Ovary (tissue), 9 donors: ENCODE measurements around the gene LYG1. TPM values are rescaled to one million over a fixed set of nuclear protein-coding genes. Genes with fewer than 3 reads are reported as not detected.
"Not testable (repeated sequence)": the region's sequence is repeated elsewhere in the genome, so short reads cannot be mapped to it uniquely, and the experiment has no call there.

Source experiments
- DNase-seq, 5 donors: peaks; one replicate each; pipeline ENCODE4 v3.0.0-alpha.2; 2019 to 2020
- H3K27ac ChIP-seq, 2 donors: fragments of 200-600 bp; one replicate each; pipeline versions ENCODE4 v1.5.1 to v1.8.0; 2019 to 2022
- H3K27me3 ChIP-seq: fragments of 200-600 bp; one replicate; pipeline ENCODE4 v1.8.0; 2022
- H3K36me3 ChIP-seq: fragments of 200-600 bp; sonication (generic); one replicate; pipeline ENCODE4 v1.5.1; 2019
- H3K4me1 ChIP-seq: one replicate; pipeline ENCODE4 v1.8.1; 2013; ENCODE audit warnings: mild to moderate bottlenecking, moderate library complexity; ENCODE audit not compliant: insufficient read depth
- H3K4me3 ChIP-seq: fragments of 200-600 bp; sonication (generic); one replicate; pipeline ENCODE4 v1.5.1; 2017
- H3K9me3 ChIP-seq, 2 donors: fragments of 200-600 bp in 1 of 2; sonication (generic) in 1 of 2; one replicate each; pipeline versions ENCODE4 v1.5.1 to v1.8.1; 2013 to 2019; ENCODE audit warnings: mild to moderate bottlenecking in 1 of 2, moderate library complexity in 1 of 2
- EP300 ChIP-seq: sonication (generic); formaldehyde crosslinking; IDR thresholded peaks from one replicate; pipeline ENCODE4 v1.6.1; 2017; ENCODE audit warnings: antibody characterized with exemption
- POLR2A ChIP-seq: fragments of 450-650 bp; IDR thresholded peaks from one replicate; pipeline ENCODE4 v1.6.1; 2017; ENCODE audit warnings: antibody characterized with exemption, mild to moderate bottlenecking, moderate library complexity
- WGBS, 3 donors: extraction: QIAGEN DNeasy Blood & Tissue Kit in 1 of 3; methylation state at CpG; one replicate each; pipeline versions ENCODE4 v1.1.5 to v1.1.7; 2013 to 2017; 5-methylcytosine and 5-hydroxymethylcytosine counted together
- intact Hi-C, 4 donors: fragments of 100-400 bp; cut with DNase I; formaldehyde crosslinking; loops; one replicate each; pipeline versions ENCODE4 v1.11.0 to v1.15.1; 2022 to 2023
- polyA plus RNA-seq, 2 donors: library from polyadenylated mRNA; stranded (reverse); fragments of 200-250 nt in 1 of 2; fragments of 350-450 nt in 1 of 2; fragmentation: Illumina TruSeq in 1 of 2; extraction: RNeasy Lipid Tissue Mini Kit (QIAGEN cat#74804) in 1 of 2; gene quantifications; one replicate each; pipeline ENCODE4 v1.2.3, GENCODE V29; 2013 to 2014
- total RNA-seq, 7 donors: library from RNA; depleted of rRNA in 2 of 7; stranded (reverse); fragments of >200 nt in 2 of 7; fragmentation: NEBNext Ultra II Directional in 3 of 7; extraction: Animal tissue kit (Norgen Biotek cat#: 25700) in 3 of 7; gene quantifications; one replicate each; pipeline versions ENCODE4 v1.1.0 to v1.2.4, GENCODE V29; 2016 to 2023
- TF ChIP-seq, protein P1 (sequence below), 3 donors: fragments of 450-650 bp in 2 of 3; fragments of 200-600 bp in 1 of 3; IDR thresholded peaks; one replicate each; pipeline versions ENCODE4 v1.5.1 to v1.8.0; 2016 to 2022; ENCODE audit warnings: antibody characterized with exemption in 3 of 3, mild to moderate bottlenecking in 1 of 3
- donor health status: DM: no; HTN: no; CAD: no; lungs with moderate emphysema.
- donor health status: DM: no; HTN: no; CAD: no.
- donor health status: Bipolar disorder and iron deficiency.
- donor health status: DM: yes; HTN: yes; CAD: no.
- donor health status: DM: no; HTN: no; CAD: no.
- donor health status: DM: yes; HTN: yes; CAD: no.

Gene LYG1
- total and polyA plus RNA-seq, 9 donors, result 0.56 to 3.1 (median 1.0) TPM

GRCh38 chr2:99336804-99337112, 35.8 kb upstream of the LYG1 start:
- intact Hi-C loops, result loop anchor here in 2 of 4 donors (5.0 to 10.0 kb wide), 3 partner anchors 151 to 158 kb away; partner anchors contain the start of genes MITD1 (in 2 of the 2), MRPL30 (in 2 of the 2) and REV1 (in 1 of the 2)
- Histone ChIP-seq H3K4me1 (peaks cover 2% of the 10 kb centered on the region), H3K9me3 (no peaks in the 10 kb centered on the region), H3K4me3 (peak overlapping the region; percentile 83), H3K27me3 (no peaks in the 10 kb centered on the region), H3K36me3 (no peaks in the 10 kb centered on the region), H3K27ac (peak overlapping the region; percentile 39 to 77)
- 0 to 1% (median 0%) methylated on average over 8 of the region's 8 CpGs for WGBS, 3 donors
- TF ChIP-seq EP300 (no peak), POLR2A (no peak)
- TF ChIP-seq, protein P1, sequence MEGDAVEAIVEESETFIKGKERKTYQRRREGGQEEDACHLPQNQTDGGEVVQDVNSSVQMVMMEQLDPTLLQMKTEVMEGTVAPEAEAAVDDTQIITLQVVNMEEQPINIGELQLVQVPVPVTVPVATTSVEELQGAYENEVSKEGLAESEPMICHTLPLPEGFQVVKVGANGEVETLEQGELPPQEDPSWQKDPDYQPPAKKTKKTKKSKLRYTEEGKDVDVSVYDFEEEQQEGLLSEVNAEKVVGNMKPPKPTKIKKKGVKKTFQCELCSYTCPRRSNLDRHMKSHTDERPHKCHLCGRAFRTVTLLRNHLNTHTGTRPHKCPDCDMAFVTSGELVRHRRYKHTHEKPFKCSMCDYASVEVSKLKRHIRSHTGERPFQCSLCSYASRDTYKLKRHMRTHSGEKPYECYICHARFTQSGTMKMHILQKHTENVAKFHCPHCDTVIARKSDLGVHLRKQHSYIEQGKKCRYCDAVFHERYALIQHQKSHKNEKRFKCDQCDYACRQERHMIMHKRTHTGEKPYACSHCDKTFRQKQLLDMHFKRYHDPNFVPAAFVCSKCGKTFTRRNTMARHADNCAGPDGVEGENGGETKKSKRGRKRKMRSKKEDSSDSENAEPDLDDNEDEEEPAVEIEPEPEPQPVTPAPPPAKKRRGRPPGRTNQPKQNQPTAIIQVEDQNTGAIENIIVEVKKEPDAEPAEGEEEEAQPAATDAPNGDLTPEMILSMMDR (IDR thresholded peaks at IDR 0.05), result no peak
- DNase-seq, result no peak

- no peaks in the 10 kb centered on the region for H3K27me3 ChIP-seq
- peak; percentile 98 for DNase-seq
- no peaks in the 10 kb centered on the region for H3K9me3 ChIP-seq
- H3K27ac ChIP-seq, result peak within 1 kb of the TSS; percentile 39 to 77
- TF ChIP-seq, protein P1 (IDR thresholded peaks at IDR 0.05), result peak in 2 of 3 donors; percentile 12 to 14
- TF ChIP-seq POLR2A, result peak; percentile 21
- TF ChIP-seq EP300, result no peak
- peak within 1 kb of the TSS; percentile 83 for H3K4me3 ChIP-seq
- H3K36me3 ChIP-seq, result no peaks in the 10 kb centered on the region
- 0 to 1% (median 0%) methylated on average over 46 to 60 of the region's 60 CpGs for WGBS, 3 donors
- H3K4me1 ChIP-seq, result peaks cover 2% of the 10 kb centered on the region
- intact Hi-C loops, result loop anchor here in 2 of 4 donors (5.0 to 10.0 kb wide), 3 partner anchors 151 to 159 kb away; partner anchors contain the start of genes MITD1 (in 2 of the 2), MRPL30 (in 2 of the 2) and REV1 (in 1 of the 2)
These were observed 35.2 kb upstream of the LYG1 start, which contains the start of gene TXNDC9 for GRCh38 chr2:99335911-99336803. TSS of gene TXNDC9 (minus strand) at chr2:99336333. CDS start at chr2:99333210, 3,123 bp downstream.

DNA sequence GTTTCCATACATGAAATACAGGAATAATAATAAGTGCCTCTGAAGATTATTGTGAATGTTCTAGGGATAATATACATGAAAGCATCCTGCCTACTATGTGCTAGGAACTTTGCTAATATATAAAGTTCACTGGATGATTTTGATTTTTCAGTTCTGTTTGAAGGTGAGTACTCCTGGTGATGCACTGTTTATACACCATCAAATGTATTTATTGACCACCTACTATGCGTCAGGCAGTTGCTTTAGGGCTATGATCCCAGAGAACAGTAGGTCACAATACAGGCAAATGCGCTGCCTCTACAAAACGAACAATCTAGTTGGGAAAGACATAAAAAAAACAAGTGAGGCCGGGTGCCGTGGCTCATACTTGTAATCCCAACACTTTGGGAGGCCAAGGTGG, 24.4 kb upstream of the LYG1 start:
- Histone ChIP-seq H3K4me1 (no peaks in the 10 kb centered on the region), H3K4me3 (no peak overlapping the region), H3K36me3 (no peaks in the 10 kb centered on the region), H3K27me3 (no peaks in the 10 kb centered on the region), H3K9me3 (no peaks in the 10 kb centered on the region), H3K27ac (no peak overlapping the region)
- DNase-seq, result no peak
- intact Hi-C loops, result no loop called here
- TF ChIP-seq POLR2A (no peak), EP300 (no peak)
- TF ChIP-seq, protein P1 (IDR thresholded peaks at IDR 0.05), result no peak
- 92 to 94% (median 92%) methylated on average over 5 of the region's 5 CpGs for WGBS, 3 donors

DNA sequence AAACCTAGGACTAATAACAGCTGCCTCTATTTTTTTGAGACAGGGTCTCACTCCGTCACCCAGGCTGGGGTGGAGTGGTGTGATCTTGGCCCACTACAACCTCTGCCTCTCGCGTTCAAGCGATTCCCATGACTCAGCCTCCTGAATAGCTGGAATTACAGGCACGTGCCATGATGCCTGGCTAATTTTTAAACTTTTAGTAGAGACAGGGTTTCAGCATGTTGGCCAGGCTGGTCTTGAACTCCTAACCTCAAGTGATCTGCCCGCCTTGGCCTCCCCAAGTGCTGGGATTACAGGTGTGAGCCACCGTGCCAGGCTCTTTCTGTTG, 16.8 kb upstream of the LYG1 start:
- DNase-seq, H3K27ac ChIP-seq, H3K9me3 ChIP-seq, H3K4me3 ChIP-seq, H3K36me3 ChIP-seq, H3K4me1 ChIP-seq, intact Hi-C loops, H3K27me3 ChIP-seq: not testable (repeated sequence)
- WGBS, 3 donors, result 97 to 99% (median 97%) methylated on average over 7 of the region's 7 CpGs
